GM20000 (cell line): ENCODE data around the gene IRX4.

Source experiments
- DNase-seq: peaks from one replicate; pipeline ENCODE4 v3.0.0; 2012; ENCODE audit warnings: low spot score
- TF ChIP-seq, protein P1 (sequence below): IDR thresholded peaks from 2 replicates; pipeline ENCODE4 v1.5.1; 2012; ENCODE audit warnings: mild to moderate bottlenecking, control low read depth; ENCODE audit errors: extremely low read depth, missing control alignments

IRX4 gene

DNA sequence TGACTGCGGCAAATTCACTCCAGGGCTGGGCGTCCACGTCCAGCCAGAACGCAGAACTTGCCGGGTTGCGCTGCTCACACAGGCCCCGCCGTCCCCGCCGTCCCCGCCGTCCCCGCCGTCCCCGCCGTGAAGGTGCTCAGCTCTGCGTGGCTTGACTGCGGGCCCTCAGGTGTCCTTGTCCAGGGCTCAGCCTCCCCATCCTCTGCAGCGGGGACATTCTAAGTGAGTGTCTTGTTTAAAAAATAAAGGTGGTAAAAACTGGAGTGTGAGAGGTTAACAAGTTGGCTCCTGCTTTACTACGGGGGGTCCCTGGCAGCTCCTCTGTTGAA is 14.9 kb downstream of the IRX4 start:
- TF ChIP-seq, protein P1, sequence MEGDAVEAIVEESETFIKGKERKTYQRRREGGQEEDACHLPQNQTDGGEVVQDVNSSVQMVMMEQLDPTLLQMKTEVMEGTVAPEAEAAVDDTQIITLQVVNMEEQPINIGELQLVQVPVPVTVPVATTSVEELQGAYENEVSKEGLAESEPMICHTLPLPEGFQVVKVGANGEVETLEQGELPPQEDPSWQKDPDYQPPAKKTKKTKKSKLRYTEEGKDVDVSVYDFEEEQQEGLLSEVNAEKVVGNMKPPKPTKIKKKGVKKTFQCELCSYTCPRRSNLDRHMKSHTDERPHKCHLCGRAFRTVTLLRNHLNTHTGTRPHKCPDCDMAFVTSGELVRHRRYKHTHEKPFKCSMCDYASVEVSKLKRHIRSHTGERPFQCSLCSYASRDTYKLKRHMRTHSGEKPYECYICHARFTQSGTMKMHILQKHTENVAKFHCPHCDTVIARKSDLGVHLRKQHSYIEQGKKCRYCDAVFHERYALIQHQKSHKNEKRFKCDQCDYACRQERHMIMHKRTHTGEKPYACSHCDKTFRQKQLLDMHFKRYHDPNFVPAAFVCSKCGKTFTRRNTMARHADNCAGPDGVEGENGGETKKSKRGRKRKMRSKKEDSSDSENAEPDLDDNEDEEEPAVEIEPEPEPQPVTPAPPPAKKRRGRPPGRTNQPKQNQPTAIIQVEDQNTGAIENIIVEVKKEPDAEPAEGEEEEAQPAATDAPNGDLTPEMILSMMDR: no peak
- DNase-seq: no peak

DNA sequence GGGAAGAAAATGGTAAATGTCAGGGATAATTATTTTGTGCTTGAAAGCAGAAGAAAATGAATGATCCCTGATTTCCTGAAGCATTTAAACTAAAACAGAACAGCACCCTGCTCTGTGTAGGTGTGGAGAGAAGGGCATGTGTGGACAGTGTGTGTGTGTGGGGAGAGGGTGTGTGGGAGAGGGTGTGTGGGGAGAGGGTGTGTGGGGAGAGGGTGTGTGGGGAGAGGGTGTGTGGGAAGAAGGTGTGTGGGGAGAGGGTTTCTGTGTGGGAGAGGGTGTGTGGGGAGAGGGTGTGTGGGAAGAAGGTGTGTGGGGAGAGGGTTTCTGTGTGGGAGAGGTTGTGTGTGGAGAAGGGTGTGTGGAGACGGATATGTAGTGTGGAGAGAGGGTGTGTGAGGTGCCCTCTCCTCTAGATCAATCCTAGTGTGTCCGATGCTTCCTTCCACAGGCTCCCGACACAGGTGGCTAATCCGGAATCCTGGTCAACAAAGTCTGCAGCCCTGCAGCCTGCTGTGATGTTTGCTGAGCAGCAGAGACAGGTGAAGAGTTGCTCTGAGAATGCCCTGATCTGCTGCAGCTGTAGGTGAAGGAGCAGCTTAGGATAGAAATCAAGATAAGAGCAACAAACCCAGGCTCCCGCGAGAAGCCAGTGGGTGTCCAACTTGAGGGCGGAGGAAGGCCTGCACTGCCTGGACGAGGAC is 15.5 kb downstream of the IRX4 start:
- TF ChIP-seq, protein P1: no peak

DNA sequence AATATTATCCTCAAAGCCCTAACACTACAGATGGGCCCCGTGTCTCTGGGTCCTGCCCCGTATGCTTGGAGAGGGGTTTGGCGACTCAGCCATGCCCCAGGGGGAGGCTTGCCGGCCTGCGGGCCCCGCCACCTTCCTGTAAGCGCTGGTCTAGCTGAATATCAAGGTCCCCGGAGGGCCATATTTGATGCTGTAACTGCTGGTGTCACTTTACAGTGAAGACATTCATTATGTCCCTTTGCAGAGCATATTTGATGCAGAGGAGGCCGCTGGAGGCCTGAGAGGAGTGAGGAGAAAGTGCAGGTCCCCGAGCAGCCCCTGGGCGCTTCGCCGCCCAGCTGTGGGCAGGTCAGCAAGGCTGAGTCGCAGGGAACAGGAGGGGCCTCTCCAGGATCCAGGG is 16.8 kb downstream of the IRX4 start:
- DNase-seq: no peak
- TF ChIP-seq, protein P1: no peak

More for the DNA sequence above, 15.5 kb downstream of the IRX4 start:
- no peak for DNase-seq

DNA sequence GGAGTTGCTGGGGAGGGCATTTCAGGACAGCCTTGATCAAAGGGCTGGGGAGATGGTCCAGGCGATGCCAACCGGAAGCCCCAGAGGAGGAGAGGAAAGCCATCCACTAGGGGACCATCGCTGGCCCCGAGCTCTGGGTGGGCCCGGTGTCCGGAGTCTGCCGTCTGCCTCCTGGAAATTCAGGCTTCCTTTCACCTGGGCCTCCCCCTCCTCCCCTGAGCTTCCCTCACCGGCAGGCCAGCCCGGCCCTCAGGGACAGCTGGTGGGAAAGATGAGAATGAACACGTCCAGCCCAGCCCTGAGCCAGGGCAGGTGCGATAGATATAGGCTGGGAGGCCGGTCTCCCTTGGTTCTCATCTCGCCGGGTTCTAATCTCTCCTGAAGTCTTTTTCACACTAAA is 17.2 kb downstream of the IRX4 start:
- TF ChIP-seq, protein P1: no peak
- DNase-seq: no peak

DNA sequence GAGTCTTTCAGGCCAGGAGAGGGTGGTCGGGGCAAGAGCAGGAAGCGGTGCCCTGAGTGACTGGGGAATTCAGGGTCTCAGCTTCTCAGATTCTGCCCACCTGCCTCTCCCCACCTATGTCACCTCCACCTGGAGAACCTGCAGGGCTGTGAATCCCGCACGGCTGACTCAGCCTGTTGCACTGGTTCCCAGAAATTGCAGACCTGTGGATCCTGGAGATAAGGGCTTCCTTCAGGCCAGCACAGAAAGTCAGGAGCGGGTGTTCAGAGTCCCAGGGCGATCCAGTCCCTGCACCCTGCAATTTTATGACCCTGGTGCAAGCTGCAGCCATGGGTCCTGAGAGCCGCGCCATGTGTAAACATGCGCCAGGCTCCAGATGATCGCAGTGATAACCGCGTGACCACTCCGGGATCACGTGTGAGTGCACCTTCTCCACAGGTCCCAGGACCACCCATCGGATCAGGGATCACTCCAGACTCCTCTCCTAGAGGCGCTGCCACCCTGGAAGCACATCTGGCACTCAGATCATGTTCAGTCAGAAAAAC is 17.8 kb downstream of the IRX4 start:
- TF ChIP-seq, protein P1: no peak
- DNase-seq: no peak

DNA sequence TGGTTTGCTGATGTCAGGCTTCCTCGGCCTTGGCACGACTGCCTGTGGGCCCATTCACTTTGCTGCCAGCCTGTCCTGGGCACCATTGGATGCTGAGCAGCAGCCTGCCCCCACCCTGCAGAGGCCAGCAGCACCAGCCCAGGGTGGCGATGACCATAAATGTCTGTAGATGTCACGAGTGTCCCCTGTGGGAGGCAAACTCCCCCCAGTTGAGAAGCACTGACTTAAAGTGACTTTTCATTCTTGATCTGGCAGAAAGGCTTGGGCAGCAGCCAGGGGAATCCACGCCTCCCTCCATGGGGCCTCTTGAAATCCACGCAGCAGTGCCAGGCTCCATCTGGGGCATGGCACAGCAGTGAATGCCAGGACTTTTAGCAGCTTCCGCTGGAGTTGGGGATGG is 21.8 kb downstream of the IRX4 start:
- no peak for DNase-seq
- TF ChIP-seq, protein P1: no peak

DNA sequence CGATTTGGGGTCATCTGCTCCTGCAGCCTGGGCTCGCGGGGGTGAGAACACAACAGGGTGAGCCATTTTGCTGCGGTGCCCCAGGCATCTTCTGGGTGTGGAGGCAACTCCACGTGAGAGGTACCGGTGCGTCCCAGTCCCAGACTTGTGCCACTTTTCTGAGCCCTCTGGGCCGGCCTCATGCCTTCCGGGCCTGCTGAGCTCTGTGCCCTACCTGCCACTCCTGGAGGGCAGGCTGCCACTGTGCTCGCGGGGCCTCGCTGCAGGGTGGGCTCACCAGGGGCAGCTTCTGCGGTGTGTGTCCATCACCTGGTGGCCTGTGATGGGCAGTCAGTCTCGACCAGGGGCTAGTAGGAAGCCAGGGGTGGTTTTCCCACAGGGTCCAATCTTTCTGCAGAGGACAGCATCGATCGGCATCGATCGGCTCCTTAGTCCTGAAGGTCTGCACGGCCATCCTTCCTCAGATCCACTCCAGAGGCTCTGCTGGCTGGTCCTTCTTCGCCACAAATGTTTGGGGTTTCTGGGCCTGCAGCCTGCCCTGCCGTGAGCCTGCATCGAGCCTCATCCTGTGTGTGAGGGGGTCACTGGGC is 22.6 kb downstream of the IRX4 start:
- TF ChIP-seq, protein P1: no peak
- DNase-seq: no peak
